Occipital lobe (tissue), 2 donors: ENCODE measurements around the gene KCNJ6. TPM values are rescaled to one million over a fixed set of nuclear protein-coding genes. Genes with fewer than 3 reads are reported as not detected.

Experiments
- DNase-seq: peaks from one replicate; lab custom pipeline; 2025; lab: John Stamatoyannopoulos, UW
- total RNA-seq: library from RNA; depleted of rRNA; stranded (reverse); fragments of >200 nt; gene quantifications from one replicate; pipeline ENCODE4 v1.2.3, GENCODE V29; 2014

KCNJ6 gene
- total RNA-seq, 1 donor from 2014 or later: 5.3 TPM

GRCh38 chr21:37905291-37905690, 11.0 kb downstream of the KCNJ6 start:
- DNase-seq: no peak

GRCh38 chr21:37904856-37905255, 11.4 kb downstream of the KCNJ6 start:
- DNase-seq: peak; percentile 26

DNA sequence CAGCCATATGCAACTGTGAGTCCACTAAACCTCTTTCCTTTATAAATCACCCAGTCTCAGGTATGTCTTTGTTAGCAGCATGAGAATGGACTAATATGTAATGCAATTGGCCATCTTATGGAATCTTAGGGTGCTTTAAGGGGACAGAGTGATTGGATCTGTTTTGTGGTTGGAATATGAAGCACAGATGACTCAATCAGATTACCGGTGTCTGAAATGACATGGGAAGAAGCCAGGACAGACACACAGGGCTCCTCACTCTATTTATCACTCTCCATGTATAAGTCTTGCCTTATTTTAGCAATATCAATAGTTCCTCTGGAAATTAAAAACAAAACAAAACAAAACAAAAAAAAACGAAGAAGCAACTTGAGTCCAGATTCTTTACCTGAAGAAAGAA, 12.9 kb downstream of the KCNJ6 start:
- no peak for DNase-seq

- DNase-seq: no peak
These were observed 17.1 kb downstream of the KCNJ6 start for GRCh38 chr21:37899146-37899545.

DNA sequence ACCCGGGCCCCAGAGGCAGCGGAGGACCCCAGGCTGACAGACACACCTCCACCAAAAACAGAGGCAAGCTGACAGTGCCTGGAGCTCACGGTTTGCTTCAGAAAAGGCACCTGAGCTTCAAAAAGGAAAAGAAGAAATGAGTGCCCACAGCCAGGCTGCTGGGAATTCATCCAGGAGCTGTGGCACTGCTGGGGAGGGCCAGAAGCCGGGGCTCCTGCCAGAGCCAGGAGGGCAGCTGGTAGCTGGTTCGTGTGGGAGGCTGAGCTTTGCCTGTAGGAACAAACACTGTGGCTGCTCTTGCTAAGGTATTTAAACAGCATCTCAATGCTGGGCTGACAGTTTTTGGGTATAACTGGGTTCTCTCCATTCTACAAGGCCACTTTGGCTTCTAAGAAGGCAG, 19.5 kb downstream of the KCNJ6 start:
- no peak for DNase-seq

DNA sequence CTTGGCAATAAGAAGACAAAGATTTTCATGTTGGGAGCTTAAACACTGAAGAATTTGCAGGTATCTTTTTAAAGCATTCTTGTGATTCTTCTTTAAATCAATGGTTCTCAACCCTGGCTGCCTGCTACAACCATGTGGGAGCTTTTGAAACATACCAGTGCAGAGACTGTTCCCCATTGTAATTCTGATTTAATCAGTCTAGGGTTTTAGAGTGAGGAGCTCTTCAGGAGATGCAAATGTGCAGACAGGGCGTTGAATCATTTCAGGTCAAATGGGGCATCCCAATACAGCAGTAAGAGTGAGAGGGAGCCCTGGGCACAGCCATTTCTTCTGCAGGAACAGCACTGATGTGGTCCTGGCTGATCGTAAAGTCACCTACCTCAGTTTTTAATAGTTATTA, 24.3 kb downstream of the KCNJ6 start:
- no peak for DNase-seq

- DNase-seq: no peak
These were observed 27.6 kb downstream of the KCNJ6 start for GRCh38 chr21:37888659-37889058.

DNA sequence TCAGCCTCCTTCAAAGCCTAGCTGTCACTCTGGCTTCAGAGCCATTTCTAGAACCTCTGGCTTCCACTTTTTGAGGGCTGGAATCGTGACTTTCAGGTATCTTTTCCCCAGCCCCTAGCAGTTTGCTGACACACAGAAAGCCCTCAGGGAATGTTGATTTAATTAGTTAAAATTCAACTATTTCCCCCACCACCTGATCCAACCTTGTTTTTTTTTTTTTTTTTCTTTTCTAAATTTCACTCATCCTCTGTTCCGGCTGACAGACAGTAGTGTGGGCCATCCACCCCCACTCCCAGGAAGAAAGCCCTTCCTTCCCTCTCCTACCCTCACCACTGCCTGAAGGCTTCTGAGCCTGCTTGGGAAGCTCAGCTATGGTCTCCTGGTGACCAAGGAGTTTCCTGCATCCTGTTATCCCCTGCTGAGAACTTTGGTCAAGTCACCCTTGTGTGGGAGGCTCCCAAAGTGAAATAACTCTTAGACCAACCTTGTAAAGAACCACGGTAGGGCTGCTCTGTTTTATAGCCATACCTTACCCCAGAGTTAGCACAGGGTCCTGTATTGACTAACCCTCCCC, 29.4 kb downstream of the KCNJ6 start:
- no peak for DNase-seq

DNA sequence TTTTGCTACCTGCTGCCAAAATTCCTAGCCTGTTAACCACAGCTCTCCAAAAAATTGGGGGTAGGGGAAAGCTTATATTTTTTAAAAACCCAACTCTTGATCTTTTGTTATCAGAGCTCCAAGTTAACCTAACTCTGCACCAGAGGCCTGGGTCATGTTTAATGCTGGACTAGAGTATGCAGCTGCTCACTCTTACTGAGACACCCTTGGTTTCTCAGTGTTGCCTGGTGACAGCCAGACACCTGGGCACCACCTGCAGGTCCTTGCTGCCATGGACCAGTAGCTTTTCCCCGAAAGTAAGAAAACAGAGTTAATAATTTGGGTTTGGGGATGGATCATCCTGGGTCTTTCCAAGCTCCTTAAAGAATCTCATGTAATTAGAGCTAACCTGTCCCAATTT, 30.1 kb downstream of the KCNJ6 start:
- DNase-seq: no peak

GRCh38 chr21:37878946-37879660, 37.2 kb downstream of the KCNJ6 start:
- DNase-seq: no peak

DNA sequence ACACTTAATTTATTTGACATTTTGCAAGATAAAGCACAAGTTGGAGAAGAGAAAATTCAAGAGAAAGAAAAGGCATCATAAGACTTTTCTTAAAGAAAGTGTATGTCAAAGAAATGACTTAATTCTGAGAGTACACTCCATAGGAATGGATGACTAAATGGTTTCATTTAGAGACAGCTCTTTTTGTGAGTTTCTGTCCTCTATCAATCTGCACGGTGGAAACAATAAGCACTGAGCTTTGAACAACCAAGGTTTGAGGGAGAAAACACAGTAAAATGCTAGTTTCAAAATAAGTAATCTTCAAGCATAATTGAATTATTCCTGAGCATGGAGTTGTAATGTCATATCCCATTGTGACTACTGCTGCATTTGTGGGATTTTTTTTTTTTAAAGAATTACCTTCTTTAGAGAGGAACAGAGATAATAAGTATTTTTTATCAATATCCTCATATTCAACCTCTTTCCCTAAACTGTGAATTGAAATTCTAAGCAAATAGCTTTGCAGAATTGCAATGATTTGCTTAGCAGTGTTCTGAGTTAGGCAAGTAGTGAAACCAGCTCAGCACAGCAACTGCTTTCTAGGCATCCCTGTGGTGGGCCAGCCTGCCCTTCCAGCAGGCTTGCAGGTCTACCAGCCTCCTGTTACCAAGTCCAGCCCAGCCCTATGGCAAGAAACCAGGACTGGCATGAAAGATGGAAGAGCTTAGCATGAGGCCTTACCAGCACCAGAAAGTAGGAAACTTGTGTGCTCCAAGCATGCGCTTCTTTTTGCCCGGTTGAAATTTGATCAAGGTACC, 38.2 kb downstream of the KCNJ6 start:
- no peak for DNase-seq

- no peak for DNase-seq
These were observed 39.1 kb downstream of the KCNJ6 start for GRCh38 chr21:37877171-37877570.

- DNase-seq: no peak
These were observed 39.7 kb downstream of the KCNJ6 start for GRCh38 chr21:37876561-37876960.

- no peak for DNase-seq
These were observed 41.1 kb downstream of the KCNJ6 start for GRCh38 chr21:37874904-37875780.

GRCh38 chr21:37874481-37874880, 41.8 kb downstream of the KCNJ6 start:
- DNase-seq: no peak

GRCh38 chr21:37873655-37874054, 42.6 kb downstream of the KCNJ6 start:
- no peak for DNase-seq

DNA sequence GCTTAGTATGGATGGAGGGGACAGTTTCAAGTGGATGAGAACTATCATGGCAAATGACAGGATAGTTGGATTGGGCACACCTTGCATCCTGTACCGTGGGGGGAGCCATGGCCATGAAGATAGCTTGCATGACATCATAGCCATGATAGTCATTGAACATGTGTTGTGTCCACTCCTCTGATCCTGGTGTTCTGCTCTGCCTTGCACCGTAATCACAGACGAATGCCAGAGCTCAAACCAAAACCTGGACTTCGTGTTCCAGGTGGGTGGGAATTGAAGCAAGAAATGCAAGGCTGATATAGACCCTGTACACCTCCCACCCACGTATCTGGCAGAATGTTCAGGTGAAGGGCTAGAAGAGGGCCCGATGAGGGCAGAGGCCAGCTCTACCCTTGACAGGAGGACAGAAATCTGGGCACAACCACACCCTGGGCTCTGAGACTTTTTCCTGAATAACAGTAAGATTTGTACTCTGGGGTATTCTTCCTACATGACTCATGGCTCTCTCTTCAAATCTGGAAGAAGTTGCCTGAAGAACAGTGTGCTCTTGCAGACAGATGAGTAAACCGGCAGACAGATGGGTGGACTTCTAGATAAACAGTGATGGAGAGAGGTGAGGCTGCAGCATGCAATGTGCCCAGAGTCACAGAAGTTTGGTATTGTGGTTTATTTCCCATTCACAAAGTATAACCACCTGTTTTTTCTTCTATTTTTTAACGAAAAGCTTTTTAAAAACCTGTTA, 45.0 kb downstream of the KCNJ6 start:
- DNase-seq: no peak

- no peak for DNase-seq
These were observed 46.0 kb downstream of the KCNJ6 start for GRCh38 chr21:37870221-37870620.

GRCh38 chr21:37869661-37870060, 46.6 kb downstream of the KCNJ6 start:
- no peak for DNase-seq

DNA sequence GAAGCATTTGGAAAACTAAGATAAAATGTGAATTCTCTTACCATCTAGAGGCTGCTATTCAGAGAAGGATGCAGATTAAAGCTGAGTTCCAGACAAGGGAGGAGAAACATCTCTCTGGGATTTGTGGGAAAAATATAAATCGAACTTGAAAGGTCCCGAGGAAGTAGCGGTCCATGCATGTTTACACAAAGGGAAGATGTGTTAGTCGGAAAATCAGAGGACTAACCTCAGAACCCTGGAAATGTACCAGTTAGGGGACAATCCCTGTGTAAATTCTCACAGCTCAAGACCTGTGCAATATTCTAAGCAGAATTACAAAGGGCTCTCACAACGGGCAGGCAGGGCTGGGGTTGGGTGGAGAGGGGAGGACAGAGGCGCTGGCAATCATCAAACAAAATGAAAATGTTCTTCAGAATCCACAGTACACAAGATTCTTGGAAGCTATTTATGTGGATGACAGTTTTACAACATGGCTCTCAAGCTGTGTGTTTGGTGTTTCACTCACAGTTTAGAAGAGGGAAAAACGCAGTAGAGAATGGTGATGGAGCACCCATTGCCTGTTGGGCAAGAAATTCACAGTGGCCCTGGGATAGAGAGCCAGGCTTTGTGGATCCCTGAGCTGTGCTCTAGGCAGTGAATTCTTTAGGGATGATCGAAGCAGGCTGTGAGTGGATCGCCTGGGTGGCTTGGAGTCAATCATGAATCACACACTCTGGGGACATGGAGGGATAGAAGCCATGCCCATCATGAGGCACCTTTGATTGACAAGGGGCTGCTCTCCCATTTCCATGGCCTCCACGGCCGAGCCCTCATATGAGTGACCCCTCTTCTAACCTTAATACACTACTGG, 47.6 kb downstream of the KCNJ6 start:
- DNase-seq: no peak
